Colonic mucosa (tissue), 4 donors: ENCODE data around the gene MYO7A. TPM values are rescaled to one million over a fixed set of nuclear protein-coding genes. Genes with fewer than 3 reads are reported as not detected.

Experiments used
- DNase-seq: peaks from one replicate; pipeline ENCODE4 v3.0.0-alpha.2; 2020
- H3K27ac ChIP-seq: fragments of 200-600 bp; one replicate; pipeline ENCODE4 v1.8.0; 2021
- H3K27me3 ChIP-seq: fragments of 200-600 bp; one replicate; pipeline ENCODE4 v1.8.0; 2021
- H3K36me3 ChIP-seq: fragments of 200-600 bp; one replicate; pipeline ENCODE4 v1.8.0; 2021
- H3K4me1 ChIP-seq: fragments of 200-600 bp; one replicate; pipeline ENCODE4 v1.8.0; 2021; ENCODE audit warnings: mild to moderate bottlenecking
- H3K4me3 ChIP-seq: fragments of 200-600 bp; one replicate; pipeline ENCODE4 v1.8.0; 2021
- H3K9ac ChIP-seq, 2 donors: one replicate each; pipeline ENCODE4 v1.7.0; 2013; ENCODE audit warnings: control low read depth in 2 of 2, low read depth in 2 of 2, low read length in 2 of 2
- H3K9me3 ChIP-seq: fragments of 200-600 bp; one replicate; pipeline ENCODE4 v1.8.0; 2021
- CTCF ChIP-seq: fragments of 200-600 bp; IDR thresholded peaks from one replicate; pipeline ENCODE4 v1.8.0; 2022; ENCODE audit warnings: antibody characterized with exemption, mild to moderate bottlenecking
- intact Hi-C: fragments of 100-400 bp; cut with DNase I; formaldehyde crosslinking; loops from one replicate; pipeline ENCODE4 v1.14.1; 2022
- total RNA-seq, 2 donors: library from RNA; stranded (reverse); fragmentation: NEBNext Ultra II Directional in 1 of 2; extraction: Animal tissue kit (Norgen Biotek cat#: 25700) in 1 of 2; gene quantifications; one replicate each; pipeline ENCODE4 v1.2.1, GENCODE V29; 2021
- donor health status: healthy.
- donor health status: DM: no; HTN: no; CAD: no.
- donor health status: DM: no; HTN: no; CAD: no.

MYO7A gene
- total RNA-seq, 2 donors from 2014 or later, result 3.8 to 4.1 TPM

GRCh38 chr11:77146261-77147035, 18.4 kb downstream of the MYO7A start:
- H3K9ac ChIP-seq, result no peak overlapping the region
- no peak for TF ChIP-seq CTCF
- intact Hi-C loops, result no loop called here
- no peaks in the 10 kb centered on the region for H3K27me3 ChIP-seq
- H3K4me1 ChIP-seq, result peaks cover 4% of the 10 kb centered on the region
- no peak overlapping the region for H3K27ac ChIP-seq
- H3K9me3 ChIP-seq, result no peaks in the 10 kb centered on the region
- H3K36me3 ChIP-seq, result no peaks in the 10 kb centered on the region
- no peak overlapping the region for H3K4me3 ChIP-seq
- no peak for DNase-seq

- no peak overlapping the region for H3K27ac ChIP-seq
- no peaks in the 10 kb centered on the region for H3K27me3 ChIP-seq
- H3K36me3 ChIP-seq, result no peaks in the 10 kb centered on the region
- no peaks in the 10 kb centered on the region for H3K9me3 ChIP-seq
- intact Hi-C loops, result no loop called here
- no peak overlapping the region for H3K4me3 ChIP-seq
- H3K4me1 ChIP-seq, result peaks cover 4% of the 10 kb centered on the region
- no peak overlapping the region for H3K9ac ChIP-seq
- TF ChIP-seq CTCF, result no peak
- no peak for DNase-seq
These were observed 18.9 kb downstream of the MYO7A start for GRCh38 chr11:77147036-77147315.

- no peak overlapping the region for H3K27ac ChIP-seq
- no peak overlapping the region for H3K9ac ChIP-seq
- no peaks in the 10 kb centered on the region for H3K9me3 ChIP-seq
- H3K4me3 ChIP-seq, result peak overlapping the region; percentile 17
- intact Hi-C loops, result no loop called here
- no peaks in the 10 kb centered on the region for H3K36me3 ChIP-seq
- H3K27me3 ChIP-seq, result no peaks in the 10 kb centered on the region
- TF ChIP-seq CTCF, result no peak
- DNase-seq, result peak; percentile 60
- H3K4me1 ChIP-seq, result peaks cover 4% of the 10 kb centered on the region
These were observed 19.7 kb downstream of the MYO7A start for GRCh38 chr11:77147668-77148321.

GRCh38 chr11:77148963-77149715, 21.1 kb downstream of the MYO7A start:
- Histone ChIP-seq H3K27ac (no peak overlapping the region), H3K36me3 (no peaks in the 10 kb centered on the region), H3K4me3 (no peak overlapping the region), H3K9me3 (no peaks in the 10 kb centered on the region), H3K4me1 (peaks cover 4% of the 10 kb centered on the region), H3K9ac (no peak overlapping the region), H3K27me3 (no peaks in the 10 kb centered on the region)
- no peak for DNase-seq
- no peak for TF ChIP-seq CTCF
- intact Hi-C loops, result no loop called here

DNA sequence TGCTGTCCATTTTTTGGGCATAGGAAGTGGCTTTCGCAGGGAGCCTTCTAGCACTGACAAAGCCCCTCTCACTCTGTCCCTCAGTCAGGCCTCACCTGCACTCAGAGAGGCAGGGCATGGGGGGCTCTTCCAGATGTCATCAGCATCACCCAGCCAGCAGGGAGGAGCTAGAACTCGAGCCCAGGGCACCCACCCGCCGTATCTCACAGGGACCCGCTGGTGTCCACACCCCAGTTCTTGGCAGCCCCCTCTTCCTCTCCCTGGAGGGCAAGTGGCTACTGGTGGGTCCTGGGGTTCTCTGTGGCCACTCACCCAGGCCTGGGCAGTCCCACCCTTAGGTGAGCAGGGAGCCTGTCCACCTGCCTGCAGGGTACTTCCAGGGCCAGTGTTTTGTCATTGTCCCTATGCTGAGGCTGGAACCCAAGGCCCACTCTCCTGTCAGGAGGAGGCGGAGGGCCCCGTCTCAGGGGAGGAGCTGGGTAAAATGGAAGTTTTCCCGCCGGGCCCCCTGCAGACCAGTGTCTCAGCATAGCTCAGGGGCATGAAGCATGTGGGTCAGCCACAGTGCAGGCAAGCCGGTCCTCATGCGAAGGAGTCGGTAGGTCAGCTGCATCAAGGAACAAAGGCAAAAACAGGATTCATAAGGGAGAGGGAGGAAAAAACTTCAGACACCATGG, 21.8 kb downstream of the MYO7A start:
- intact Hi-C loops, result no loop called here
- peaks cover 4% of the 10 kb centered on the region for H3K4me1 ChIP-seq
- H3K4me3 ChIP-seq, result no peak overlapping the region
- no peak overlapping the region for H3K9ac ChIP-seq
- no peak overlapping the region for H3K27ac ChIP-seq
- no peaks in the 10 kb centered on the region for H3K36me3 ChIP-seq
- H3K27me3 ChIP-seq, result no peaks in the 10 kb centered on the region
- DNase-seq, result no peak
- TF ChIP-seq CTCF, result no peak
- no peaks in the 10 kb centered on the region for H3K9me3 ChIP-seq
